Nephron progenitor cell (in vitro differentiated cells): ENCODE measurements around the gene RAB3GAP1.

ENCODE experiments used
- DNase-seq: peaks from one replicate; pipeline ENCODE4 v3.0.0; 2021
- H3K27ac Mint-ChIP-seq: 2 replicates; pipeline ENCODE4 v1.8.0; 2021; ENCODE audit warnings: mild to moderate bottlenecking, moderate library complexity, mixed read lengths
- H3K27me3 Mint-ChIP-seq: 2 replicates; pipeline ENCODE4 v1.8.0; 2021; ENCODE audit warnings: mild to moderate bottlenecking, low read depth, mixed read lengths; ENCODE audit not compliant: poor library complexity
- H3K36me3 Mint-ChIP-seq: 2 replicates; pipeline ENCODE4 v1.8.0; 2021; ENCODE audit warnings: low read depth, mixed read lengths
- H3K4me1 Mint-ChIP-seq: 2 replicates; pipeline ENCODE4 v1.8.0; 2021; ENCODE audit warnings: mixed read lengths
- H3K4me3 Mint-ChIP-seq: 2 replicates; pipeline ENCODE4 v1.8.0; 2021; ENCODE audit warnings: mild to moderate bottlenecking, moderate library complexity, mixed read lengths
- H3K9me3 Mint-ChIP-seq: 2 replicates; pipeline ENCODE4 v1.8.0; 2021; ENCODE audit warnings: mild to moderate bottlenecking, moderate library complexity, mixed read lengths
- TF ChIP-seq, protein P1 (sequence below): fragments of 200-600 bp; sonication (generic); IDR thresholded peaks from 2 replicates; pipeline ENCODE4 v1.5.0; 2021; ENCODE audit warnings: antibody characterized with exemption

Gene RAB3GAP1

DNA sequence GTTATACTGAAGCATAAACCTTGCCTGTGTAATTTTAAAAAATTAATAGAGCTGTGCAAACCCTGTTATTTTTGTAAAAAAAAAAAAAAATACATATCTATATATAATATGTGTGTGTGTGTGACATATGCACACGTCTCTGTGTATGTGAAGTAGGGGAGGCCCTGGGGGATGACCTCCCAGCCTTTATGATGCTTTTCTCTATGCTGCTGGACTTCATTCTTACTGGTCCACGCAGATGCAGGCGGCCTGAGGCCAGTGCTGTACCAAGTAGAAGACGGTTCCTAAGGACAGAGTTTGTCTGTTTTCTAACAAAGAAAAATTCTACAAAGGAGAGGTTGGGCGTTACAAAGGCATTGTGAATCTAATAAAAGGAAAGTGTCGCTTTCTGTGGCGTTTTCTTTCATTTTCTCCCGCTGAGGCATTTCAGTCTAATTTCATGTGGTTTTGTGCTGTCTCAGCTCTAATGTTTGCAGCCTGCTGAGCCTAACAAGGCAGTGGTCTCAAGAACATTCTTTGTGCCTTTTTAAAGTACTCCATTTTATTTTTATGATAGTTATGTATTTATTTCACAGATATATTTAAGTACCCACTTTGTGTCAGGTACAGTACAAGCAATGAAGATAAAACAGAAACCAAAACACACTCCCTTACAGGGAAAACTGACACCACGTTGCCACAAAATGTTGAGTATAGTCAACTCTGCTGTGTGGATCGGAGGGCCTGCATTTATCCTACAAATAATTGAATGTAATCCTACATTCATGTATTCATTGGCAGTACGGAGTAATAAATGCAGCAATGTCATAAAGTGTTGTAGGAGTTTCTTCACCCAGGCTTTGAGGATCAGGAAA is 118.0 kb downstream of the RAB3GAP1 start:
- Mint-ChIP-seq H3K27me3 (no peaks in the 10 kb centered on the region), H3K4me1 (no peaks in the 10 kb centered on the region), H3K27ac (no peak overlapping the region), H3K36me3 (peaks cover 63% of the 10 kb centered on the region), H3K4me3 (no peak overlapping the region), H3K9me3 (peaks cover under 1% of the 10 kb centered on the region)
- TF ChIP-seq, protein P1, sequence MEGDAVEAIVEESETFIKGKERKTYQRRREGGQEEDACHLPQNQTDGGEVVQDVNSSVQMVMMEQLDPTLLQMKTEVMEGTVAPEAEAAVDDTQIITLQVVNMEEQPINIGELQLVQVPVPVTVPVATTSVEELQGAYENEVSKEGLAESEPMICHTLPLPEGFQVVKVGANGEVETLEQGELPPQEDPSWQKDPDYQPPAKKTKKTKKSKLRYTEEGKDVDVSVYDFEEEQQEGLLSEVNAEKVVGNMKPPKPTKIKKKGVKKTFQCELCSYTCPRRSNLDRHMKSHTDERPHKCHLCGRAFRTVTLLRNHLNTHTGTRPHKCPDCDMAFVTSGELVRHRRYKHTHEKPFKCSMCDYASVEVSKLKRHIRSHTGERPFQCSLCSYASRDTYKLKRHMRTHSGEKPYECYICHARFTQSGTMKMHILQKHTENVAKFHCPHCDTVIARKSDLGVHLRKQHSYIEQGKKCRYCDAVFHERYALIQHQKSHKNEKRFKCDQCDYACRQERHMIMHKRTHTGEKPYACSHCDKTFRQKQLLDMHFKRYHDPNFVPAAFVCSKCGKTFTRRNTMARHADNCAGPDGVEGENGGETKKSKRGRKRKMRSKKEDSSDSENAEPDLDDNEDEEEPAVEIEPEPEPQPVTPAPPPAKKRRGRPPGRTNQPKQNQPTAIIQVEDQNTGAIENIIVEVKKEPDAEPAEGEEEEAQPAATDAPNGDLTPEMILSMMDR: no peak
- no peak for DNase-seq

DNA sequence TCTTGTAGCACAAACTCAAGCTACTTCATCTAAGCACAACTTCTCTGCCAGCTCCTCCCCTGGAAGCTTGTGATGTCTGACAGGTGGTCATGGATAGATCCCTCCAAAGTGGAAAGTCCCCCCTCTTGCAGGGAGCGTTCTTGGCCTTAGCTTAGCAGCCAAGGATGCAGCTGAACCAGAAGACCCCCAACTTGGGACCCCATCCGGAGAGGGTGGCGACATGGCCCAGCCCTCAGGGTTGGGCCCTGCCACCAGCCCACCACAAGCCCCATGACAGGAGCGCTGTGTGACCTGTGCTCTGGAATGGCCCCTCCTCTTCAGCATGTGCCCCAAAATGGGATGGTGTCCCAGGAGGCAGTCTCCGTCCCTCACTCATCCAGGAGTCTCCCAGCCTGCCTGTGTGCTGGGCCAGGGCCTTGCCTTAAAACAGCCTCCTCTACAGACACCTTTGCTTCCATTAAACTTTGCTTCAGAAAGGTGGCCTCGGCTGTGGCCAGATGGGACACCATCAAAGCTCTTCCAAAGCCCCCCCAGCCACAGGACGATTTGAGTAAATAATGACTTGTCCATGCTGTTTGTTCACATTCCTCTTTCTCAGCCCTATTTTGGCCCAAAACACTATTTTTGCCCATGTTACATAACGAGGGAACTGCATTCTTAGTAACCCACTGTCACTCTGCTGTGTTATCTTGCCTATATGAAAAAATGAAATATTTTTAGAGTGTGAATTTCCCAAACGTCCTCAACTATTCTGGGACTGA is 122.1 kb downstream of the RAB3GAP1 start:
- no peak overlapping the region for H3K4me3 Mint-ChIP-seq
- H3K27me3 Mint-ChIP-seq: no peaks in the 10 kb centered on the region
- no peak overlapping the region for H3K27ac Mint-ChIP-seq
- H3K36me3 Mint-ChIP-seq: peaks cover 68% of the 10 kb centered on the region
- H3K4me1 Mint-ChIP-seq: no peaks in the 10 kb centered on the region
- DNase-seq: no peak
- TF ChIP-seq, protein P1: no peak
- peaks cover 31% of the 10 kb centered on the region for H3K9me3 Mint-ChIP-seq

DNA sequence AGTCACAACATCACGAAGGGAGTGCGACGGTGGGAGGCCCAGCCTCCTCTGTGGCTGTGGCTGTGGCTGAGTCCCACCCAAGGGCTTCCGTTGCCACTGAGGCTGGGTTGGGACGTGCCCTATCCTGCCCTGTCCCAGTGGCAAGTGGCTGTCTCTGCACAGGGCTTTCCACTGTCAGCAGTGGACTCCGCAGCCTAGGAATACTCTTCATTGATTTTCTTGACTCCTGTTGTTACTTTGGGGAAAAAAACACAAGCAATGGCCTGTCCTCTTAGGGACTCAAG is 122.7 kb downstream of the RAB3GAP1 start:
- no peak for DNase-seq
- Mint-ChIP-seq H3K36me3 (peaks cover 64% of the 10 kb centered on the region), H3K27me3 (no peaks in the 10 kb centered on the region), H3K9me3 (peaks cover 31% of the 10 kb centered on the region), H3K27ac (no peak overlapping the region), H3K4me3 (no peak overlapping the region), H3K4me1 (no peaks in the 10 kb centered on the region)
- TF ChIP-seq, protein P1: no peak

DNA sequence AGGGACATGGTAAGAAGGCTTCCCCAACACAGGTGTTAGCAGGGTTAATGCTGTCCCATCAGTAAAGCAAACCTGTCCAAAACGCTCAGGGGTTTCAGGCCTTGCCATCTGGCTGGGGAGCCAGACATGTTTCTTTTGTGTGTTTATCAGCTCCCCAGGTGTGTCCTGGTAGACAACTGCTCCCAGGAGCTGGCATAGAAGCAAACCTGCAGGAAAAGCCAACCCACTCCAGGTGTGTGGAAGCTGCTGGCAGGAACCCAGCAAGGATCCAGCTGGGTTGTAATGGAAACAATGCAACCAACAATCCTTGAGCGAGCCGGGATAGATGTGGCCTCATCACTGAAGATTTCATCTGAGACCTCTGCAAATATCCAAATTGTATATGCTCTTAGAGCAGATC is 123.1 kb downstream of the RAB3GAP1 start:
- H3K4me3 Mint-ChIP-seq: no peak overlapping the region
- DNase-seq: no peak
- no peak overlapping the region for H3K27ac Mint-ChIP-seq
- no peaks in the 10 kb centered on the region for H3K27me3 Mint-ChIP-seq
- no peaks in the 10 kb centered on the region for H3K4me1 Mint-ChIP-seq
- TF ChIP-seq, protein P1: no peak
- H3K9me3 Mint-ChIP-seq: peaks cover 31% of the 10 kb centered on the region
- peaks cover 60% of the 10 kb centered on the region for H3K36me3 Mint-ChIP-seq

DNA sequence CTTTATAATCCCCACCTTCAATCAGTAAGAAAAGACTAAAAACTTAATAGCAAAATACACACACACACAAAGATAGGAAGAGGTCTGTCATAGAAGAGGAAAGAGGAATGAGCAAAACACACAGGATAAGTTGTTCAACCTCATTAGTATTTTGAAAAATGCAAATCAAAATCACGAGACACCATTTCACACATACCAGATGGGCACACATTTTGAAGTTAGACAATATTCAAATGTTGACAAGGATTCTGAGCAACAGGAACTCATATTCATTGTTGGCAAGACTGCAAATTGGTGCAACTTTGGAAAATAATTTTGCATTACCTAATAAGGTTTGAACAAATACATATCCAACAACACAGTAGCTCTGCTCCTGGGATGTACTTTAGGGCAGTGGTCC is 127.6 kb downstream of the RAB3GAP1 start:
- no peaks in the 10 kb centered on the region for H3K27me3 Mint-ChIP-seq
- H3K9me3 Mint-ChIP-seq: peaks cover 31% of the 10 kb centered on the region
- H3K4me1 Mint-ChIP-seq: peaks cover 5% of the 10 kb centered on the region
- TF ChIP-seq, protein P1: no peak
- no peak overlapping the region for H3K27ac Mint-ChIP-seq
- no peak for DNase-seq
- H3K4me3 Mint-ChIP-seq: no peak overlapping the region
- peaks cover 40% of the 10 kb centered on the region for H3K36me3 Mint-ChIP-seq
